NB4 (cell line): ENCODE results near the gene IFNL2.

Experiments used
- DNase-seq: peaks from one replicate; pipeline ENCODE4 v3.0.0; 2010; ENCODE audit warnings: low read depth
- H3K4me3 ChIP-seq: one replicate; pipeline ENCODE4 v1.5.1; 2011; ENCODE audit warnings: mild to moderate bottlenecking, low read depth, low read length, moderate library complexity
- MYC ChIP-seq: IDR thresholded peaks from 2 replicates; pipeline ENCODE4 v1.6.1; 2011; ENCODE audit warnings: low read depth, low read length
- POLR2A ChIP-seq: IDR thresholded peaks from 2 replicates; pipeline ENCODE4 v1.6.1; 2011; ENCODE audit warnings: mild to moderate bottlenecking; ENCODE audit not compliant: insufficient read length; ENCODE audit errors: extremely low read depth
- TF ChIP-seq, protein P1 (sequence below): IDR thresholded peaks from one replicate; pipeline ENCODE4 v1.5.1; 2012; ENCODE audit warnings: low read depth, low read length
- TF ChIP-seq, protein P2 (sequence below): IDR thresholded peaks from 2 replicates; pipeline ENCODE4 v1.6.1; 2011; ENCODE audit warnings: low read depth, low read length

IFNL2 gene

DNA sequence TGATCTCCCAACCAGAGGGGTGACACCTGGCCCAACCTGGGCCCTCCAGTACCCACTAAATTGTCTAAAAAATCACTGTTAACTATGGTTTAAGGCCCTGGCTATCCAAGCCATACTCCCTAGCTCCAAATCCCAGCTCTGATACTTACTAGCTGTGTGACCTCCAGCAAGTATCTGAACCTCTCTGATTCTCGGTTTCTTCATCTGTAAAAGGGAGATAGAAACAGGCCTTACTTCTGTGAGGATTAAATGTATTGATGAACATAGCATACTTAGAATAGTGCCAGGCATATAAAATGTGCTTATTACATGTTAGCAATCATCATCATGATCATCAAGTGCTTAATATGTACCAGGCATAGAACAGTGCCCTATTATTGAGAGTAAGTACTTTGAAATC lies 47.7 kb downstream of the IFNL2 start:
- no peak for TF ChIP-seq MYC
- TF ChIP-seq, protein P1, sequence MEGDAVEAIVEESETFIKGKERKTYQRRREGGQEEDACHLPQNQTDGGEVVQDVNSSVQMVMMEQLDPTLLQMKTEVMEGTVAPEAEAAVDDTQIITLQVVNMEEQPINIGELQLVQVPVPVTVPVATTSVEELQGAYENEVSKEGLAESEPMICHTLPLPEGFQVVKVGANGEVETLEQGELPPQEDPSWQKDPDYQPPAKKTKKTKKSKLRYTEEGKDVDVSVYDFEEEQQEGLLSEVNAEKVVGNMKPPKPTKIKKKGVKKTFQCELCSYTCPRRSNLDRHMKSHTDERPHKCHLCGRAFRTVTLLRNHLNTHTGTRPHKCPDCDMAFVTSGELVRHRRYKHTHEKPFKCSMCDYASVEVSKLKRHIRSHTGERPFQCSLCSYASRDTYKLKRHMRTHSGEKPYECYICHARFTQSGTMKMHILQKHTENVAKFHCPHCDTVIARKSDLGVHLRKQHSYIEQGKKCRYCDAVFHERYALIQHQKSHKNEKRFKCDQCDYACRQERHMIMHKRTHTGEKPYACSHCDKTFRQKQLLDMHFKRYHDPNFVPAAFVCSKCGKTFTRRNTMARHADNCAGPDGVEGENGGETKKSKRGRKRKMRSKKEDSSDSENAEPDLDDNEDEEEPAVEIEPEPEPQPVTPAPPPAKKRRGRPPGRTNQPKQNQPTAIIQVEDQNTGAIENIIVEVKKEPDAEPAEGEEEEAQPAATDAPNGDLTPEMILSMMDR = no peak
- TF ChIP-seq, protein P2, sequence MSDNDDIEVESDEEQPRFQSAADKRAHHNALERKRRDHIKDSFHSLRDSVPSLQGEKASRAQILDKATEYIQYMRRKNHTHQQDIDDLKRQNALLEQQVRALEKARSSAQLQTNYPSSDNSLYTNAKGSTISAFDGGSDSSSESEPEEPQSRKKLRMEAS = no peak
- TF ChIP-seq POLR2A = no peak
- no peak overlapping the region for H3K4me3 ChIP-seq
- no peak for DNase-seq

DNA sequence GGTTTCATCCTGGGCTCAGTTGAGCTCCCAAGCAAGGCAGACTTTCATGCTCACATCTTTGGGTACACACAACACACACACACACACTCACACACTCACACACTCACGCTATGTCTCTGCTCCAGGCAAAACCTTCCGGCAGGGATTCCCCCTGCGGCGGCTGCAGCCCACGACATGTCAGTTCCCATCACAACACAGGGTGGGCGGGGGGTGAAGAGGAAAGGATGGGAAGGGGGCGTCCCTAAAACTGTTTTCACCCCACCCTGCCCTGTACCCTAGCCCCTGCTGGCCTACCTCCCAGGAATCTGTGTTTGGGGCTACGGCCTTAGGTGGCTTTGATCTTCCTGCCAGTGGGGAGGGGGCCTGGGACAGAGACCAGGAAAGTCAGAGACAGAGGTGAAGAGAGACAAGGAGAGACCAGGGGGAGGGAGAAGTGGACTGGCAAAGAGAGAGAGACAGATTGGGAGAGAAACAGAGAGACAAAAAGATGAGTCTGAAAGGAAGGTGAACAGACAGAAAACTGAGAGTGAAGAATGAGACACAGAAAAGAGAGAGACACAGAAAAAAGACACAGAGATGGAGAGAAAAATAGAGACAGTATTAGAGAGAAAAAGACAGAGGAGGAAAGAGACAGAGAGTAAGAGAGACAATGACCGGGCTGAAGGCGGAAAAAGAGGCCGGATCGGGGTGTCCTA lies 48.6 kb downstream of the IFNL2 start:
- no peak overlapping the region for H3K4me3 ChIP-seq
- TF ChIP-seq, protein P2 = no peak
- no peak for TF ChIP-seq POLR2A
- no peak for DNase-seq

DNA sequence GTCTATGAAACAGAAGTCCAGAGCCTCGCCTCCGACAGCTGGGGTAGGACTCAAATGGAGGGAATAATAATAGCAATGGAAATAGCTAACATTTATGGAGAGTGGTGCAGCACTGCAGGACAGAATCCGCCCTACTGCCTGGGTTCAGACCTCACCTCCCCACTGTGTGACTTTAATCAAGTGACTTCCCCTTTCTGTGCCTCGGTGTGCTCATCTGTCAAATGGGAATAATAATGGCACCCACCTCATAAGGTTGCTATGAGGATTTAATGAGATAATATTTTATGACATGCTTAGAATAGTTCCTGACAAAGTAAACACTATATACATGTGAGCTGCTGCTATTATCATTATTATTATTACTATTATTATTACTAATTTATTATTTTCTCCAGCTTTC lies 49.3 kb downstream of the IFNL2 start:
- H3K4me3 ChIP-seq = no peak overlapping the region
- no peak for TF ChIP-seq MYC
- TF ChIP-seq, protein P2 = no peak
- TF ChIP-seq, protein P1 = no peak
- TF ChIP-seq POLR2A = no peak
- DNase-seq = no peak

DNA sequence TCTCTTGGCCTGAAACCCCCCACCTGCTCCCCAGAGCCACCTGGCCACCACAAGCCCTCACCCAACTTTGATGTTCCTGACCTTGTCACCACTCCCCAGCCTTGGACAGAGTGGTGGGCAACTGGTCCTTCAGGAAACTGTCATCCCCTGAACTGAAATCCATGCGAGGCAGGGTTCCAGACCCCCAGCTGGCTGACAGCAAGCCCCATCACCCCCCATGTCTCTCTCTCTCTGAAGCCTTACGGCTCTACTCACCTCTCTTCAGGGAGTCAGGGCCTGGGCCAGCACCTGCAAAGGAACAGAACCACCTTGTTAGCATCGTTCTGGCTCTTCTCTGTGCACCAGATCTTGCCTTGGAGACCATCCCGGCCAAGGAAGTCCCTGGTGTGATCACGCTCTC lies 49.9 kb downstream of the IFNL2 start:
- TF ChIP-seq, protein P1 = no peak
- TF ChIP-seq, protein P2 = no peak
- TF ChIP-seq MYC = no peak
- TF ChIP-seq POLR2A = no peak
- no peak overlapping the region for H3K4me3 ChIP-seq
- DNase-seq = no peak

DNA sequence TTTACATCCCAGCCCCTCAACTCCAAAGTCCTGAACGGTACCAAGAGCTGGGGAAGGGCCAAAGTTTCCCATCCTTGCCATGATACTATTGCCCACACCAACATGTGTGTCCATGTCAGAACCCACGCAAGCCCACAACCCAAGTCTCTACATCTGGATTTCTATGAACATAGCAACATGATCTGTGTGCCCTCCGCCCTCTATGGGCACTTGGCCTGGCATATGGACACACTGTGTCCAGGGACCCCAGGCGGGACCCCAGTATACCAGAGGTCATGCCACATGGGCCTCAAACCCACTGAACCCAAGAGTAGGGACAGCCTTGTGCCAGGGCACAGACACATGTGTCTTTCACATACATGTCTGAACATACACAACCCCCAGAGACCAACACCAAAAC lies 50.5 kb downstream of the IFNL2 start:
- no peak overlapping the region for H3K4me3 ChIP-seq
- TF ChIP-seq MYC = no peak
- TF ChIP-seq, protein P1 = no peak
- no peak for TF ChIP-seq POLR2A
- TF ChIP-seq, protein P2 = no peak
- no peak for DNase-seq

DNA sequence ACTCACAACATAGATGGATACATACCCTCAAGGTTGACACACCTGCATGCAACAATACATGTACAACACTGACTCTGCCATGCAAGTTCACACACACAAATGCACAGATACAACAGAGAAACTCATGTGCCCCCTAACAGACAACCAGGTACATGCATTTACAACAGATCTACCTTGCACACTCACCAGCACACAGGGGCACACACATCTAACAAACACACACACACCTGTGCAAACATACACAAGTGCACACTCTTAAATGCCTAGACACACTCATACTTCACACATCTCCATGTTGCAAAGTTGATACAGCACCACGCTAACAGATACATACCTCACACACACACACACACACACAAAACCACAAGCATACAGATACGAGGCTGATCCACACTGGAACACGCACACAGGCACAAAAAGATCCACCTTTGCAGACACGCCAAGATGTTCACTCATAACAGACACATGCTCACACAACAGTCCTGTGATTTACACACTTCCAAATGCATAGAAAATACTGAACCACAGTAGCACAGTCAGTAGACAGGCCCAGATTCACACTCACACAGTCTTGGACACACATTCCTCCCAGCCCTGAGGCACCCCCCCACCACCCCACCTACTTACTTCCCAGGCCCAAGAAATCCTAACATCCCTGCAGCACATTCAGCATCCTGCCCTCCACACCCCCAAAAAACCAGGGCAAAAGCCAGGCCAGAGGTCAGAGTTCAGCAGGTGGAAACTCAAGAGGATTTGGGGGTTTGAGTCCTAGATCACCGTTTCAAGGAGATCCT lies 51.1 kb downstream of the IFNL2 start:
- H3K4me3 ChIP-seq = no peak overlapping the region
- TF ChIP-seq, protein P2 = no peak
- TF ChIP-seq POLR2A = no peak
- TF ChIP-seq MYC = no peak
- TF ChIP-seq, protein P1 = no peak
- no peak for DNase-seq
